Measurements from ENCODE around the gene HLA-A.

The HLA-A gene

GRCh38 chr6:29984232-29984631, 41.9 kb downstream of the HLA-A start:
- DNase-seq (ENCODE audit: low read depth in 1 of 2, low spot score in 1 of 2), result no peak

GRCh38 chr6:29984992-29985391, 42.7 kb downstream of the HLA-A start:
- DNase-seq (ENCODE audit: low read depth in 1 of 2, low spot score in 1 of 2), result no peak

GRCh38 chr6:29986179-29986781, 43.9 kb downstream of the HLA-A start:
- DNase-seq (ENCODE audit: low read depth in 1 of 2, low spot score in 1 of 2), result no peak

- no peak for DNase-seq (ENCODE audit: low read depth in 1 of 2, low spot score in 1 of 2)
Observed at GRCh38 chr6:29989211-29989610, 46.9 kb downstream of the HLA-A start.

- no peak for DNase-seq (ENCODE audit: low read depth in 1 of 2, low spot score in 1 of 2)
Observed at GRCh38 chr6:29990931-29991330, 48.6 kb downstream of the HLA-A start.

- DNase-seq (ENCODE audit: low read depth in 1 of 2, low spot score in 1 of 2), result no peak
Observed at GRCh38 chr6:29992807-29993206, 50.5 kb downstream of the HLA-A start.

- no peak for DNase-seq (ENCODE audit: low read depth in 1 of 2, low spot score in 1 of 2)
Observed at GRCh38 chr6:29994826-29995225, 52.5 kb downstream of the HLA-A start.

GRCh38 chr6:29995340-29995777, 53.0 kb downstream of the HLA-A start:
- DNase-seq (ENCODE audit: low read depth in 1 of 2, low spot score in 1 of 2), result no peak

Measured in activated T-helper 1 cell treated with anti-CD3 and anti-CD28 coated beads, Interleukin-2, amount 50 U/mL, for 16 hours (primary cell).